ENCODE measurements around the gene DYNC1H1.

Gene DYNC1H1

DNA sequence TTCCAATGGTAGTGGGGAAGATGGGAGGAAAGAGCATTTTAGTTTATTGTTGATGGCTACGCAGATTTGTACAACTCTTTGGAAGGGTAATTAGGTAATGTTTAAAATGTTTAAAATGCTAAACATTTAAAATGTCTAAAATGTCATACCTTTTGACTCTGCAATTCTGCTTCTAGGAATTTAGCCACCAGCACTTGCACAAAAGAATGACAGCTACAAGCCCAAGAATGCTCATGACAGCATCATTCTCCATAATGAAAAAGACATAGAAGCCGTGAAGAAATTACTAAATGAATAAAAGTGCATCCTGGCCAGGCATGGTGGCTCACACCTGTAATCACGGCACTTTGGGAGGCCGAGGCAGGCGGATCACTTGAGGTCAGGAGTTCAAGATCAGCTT is 19.9 kb upstream of the DYNC1H1 start:
- DNase-seq (ENCODE audit: low spot score), result no peak

DNA sequence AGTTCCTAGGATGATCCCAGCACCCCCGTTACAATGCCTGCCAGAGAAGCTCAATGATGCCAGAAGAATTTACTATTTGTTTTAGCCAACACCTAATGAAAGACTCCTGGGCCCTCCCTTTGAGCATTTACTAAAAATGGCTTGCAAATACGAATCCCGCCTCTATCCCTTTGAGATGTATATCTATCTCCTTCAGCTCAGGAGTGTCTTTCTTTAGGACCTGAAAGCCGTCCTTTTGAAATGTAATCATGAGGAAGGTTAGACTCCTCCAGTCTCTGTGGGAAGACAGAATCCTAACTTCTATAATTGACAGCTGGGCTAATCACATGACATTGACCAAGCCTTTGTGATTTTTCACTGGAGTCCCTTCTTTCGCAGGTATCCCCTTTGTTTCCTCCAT is 19.2 kb upstream of the DYNC1H1 start:
- DNase-seq (ENCODE audit: low spot score), result no peak

DNA sequence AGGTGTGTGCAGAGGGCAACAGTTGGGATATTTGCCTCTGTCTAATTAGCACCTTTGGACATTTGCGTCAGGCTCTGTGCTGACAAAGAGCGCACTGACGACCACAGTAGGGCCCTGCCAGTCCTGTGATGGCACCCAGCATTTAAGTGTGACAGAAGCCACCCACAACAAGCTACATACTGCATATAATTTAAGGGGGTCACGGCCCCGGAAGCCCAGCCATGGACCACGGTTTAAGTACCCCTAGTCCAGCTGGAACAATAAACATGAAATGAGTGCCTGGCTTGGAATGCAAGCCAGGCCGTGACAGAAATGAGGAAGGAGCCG is 16.8 kb upstream of the DYNC1H1 start:
- DNase-seq (ENCODE audit: low spot score), result no peak

DNA sequence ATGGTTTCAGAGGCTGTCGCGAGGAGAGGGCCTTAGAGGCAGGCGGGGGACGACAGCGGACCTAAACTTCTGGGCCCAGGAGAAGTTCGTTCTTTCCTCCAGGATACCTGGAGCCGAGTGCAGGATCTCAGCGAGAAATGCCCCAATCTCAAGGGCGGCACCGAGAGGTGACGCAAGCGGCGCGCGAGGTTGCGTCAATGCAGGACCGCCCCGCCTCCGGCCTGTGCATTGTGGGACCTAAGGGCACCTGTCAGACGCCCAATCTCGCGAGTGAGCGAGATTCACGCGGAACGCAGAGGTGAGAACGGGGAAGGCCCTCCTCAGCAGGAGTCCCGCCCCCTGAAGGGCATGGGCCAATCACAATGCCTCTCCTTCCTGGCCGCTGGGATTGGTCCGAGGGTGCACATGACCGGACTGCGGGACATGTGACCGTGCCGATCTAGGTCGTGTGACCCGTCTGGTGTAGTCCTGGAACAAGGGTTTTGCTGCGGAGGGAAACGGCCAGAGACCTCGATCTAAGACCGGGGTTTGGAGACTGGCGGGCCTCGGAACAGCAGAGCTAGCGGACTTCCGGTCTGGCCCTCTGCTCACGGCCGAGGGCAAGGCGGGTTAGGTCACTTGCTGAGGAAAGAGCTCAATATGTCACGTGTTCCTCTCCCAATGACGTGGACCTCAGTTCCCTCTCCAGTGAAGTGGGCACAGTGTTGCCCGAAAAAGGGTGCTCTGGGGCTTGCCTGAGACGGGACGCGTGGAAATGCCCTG is 16.3 kb upstream of the DYNC1H1 start:
- peak; percentile 98 for DNase-seq (ENCODE audit: low spot score)

DNA sequence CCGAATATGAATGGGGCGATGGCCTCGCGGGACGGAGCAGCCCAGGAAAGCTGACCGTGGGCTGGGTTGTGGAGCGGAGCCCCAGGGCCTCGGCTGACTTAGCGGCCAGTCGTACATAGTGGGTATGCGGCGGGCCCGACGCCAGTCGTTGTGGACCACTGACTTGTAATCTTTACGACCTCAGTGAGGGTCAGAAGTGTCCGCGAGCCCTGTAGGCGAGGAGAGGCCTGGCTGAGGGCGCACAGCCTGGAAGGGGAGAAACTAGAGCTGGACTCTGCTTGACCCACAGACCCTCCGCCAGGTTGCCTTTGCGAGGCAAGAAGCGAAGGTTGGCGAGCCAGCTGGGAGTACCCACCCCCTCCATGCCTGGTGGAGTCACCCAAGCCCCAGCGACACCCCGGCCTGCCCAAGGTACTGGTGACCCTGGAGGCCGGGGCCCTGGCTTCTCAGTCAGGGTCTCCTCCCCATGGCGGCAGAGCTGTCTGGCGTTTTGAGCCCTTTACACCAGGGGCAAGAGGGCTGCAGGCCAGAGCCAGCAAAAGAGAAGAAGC is 15.6 kb upstream of the DYNC1H1 start:
- DNase-seq (ENCODE audit: low spot score), result no peak

DNA sequence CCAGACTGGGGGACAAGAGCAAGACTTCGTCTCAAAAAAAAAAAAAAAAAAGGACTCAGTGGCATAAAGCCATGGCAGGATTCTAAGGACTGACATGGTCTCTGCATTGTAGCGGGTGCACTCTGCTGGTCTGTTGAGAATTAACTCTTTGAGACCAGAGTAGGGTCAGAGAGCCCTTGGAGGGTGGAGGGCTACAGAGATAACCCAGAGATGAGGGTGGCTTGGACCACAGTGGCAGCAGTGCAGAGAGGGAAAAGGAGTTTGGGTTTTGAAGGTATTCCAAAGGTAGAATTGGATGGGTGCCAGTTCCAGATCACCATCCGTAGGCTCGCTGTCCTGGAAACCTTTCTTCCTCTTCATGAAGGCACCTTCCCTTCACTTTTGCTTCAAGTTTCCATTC is 14.3 kb upstream of the DYNC1H1 start:
- no peak for DNase-seq (ENCODE audit: low spot score)

DNA sequence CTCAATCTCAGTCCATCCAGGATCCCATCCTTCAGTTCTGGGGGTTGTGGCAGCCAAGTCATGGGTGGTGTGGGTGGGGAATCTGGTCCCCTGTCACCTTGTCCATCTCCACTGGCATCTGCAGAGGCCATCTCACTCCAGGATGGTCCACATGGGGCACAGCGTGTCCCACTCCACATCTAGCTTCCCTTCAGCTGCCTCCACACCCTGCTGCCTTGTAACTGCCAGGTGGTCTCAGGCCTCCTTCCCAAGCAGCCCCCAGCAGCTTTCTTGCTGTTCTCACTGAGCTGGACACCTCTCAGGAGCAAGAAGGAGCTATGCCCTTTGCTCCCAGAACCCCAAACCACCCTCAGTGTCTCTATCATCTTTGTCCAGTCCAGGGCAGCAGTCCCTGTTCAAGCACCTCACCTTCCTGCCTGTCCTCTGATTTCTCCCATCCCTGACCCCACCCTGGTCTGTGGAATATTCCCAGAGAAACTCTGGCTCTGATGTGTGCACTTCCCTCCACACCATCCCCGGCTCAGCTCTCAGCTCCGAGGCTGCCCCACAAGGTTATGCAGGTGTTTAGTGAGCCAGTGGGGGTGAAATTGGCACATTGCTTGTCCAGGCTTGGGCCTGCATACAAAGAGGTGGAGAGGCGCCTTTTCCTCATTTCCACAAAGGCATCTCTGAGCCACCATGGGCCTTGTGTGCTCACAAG is 13.7 kb upstream of the DYNC1H1 start:
- no peak for DNase-seq (ENCODE audit: low spot score)

DNA sequence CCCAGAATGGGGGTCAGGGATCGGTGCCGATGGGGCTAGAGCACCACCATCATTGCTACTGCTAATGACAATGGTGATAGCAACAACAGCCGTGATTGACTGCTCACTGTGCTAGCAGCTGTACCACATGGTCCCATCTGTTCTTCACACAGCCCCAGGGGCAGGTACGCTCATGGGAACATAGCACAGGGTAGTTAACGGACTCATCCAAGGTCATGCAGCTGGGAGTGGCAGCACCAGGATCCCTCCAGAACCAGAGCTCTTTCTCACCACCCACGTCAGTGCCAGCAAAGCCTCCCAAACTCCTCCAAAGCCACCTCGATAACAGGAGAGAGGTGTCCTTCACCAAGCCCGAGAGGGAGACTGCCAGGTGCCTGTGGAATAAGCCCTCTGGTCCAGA is 11.2 kb upstream of the DYNC1H1 start:
- DNase-seq (ENCODE audit: low spot score), result no peak

DNA sequence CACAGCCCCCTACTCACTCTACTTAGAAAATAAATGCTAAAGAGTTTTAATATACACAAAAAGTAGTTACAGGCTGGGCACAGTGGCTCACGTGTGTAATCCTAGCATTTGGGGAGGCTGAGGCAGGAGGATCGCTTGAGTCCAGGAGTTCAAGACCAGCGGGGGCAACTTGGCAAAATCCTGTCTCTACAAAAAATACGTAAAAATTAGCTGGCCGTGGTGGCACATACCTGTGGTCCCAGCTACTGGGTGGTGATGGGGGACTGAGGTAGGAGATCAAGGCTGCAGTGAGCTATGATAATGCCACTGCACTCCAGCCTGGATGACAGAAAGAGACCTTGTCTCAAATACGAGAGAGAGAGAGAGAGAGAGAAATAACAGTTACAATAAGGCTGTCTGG is 9.9 kb upstream of the DYNC1H1 start:
- no peak for DNase-seq (ENCODE audit: low spot score)

DNA sequence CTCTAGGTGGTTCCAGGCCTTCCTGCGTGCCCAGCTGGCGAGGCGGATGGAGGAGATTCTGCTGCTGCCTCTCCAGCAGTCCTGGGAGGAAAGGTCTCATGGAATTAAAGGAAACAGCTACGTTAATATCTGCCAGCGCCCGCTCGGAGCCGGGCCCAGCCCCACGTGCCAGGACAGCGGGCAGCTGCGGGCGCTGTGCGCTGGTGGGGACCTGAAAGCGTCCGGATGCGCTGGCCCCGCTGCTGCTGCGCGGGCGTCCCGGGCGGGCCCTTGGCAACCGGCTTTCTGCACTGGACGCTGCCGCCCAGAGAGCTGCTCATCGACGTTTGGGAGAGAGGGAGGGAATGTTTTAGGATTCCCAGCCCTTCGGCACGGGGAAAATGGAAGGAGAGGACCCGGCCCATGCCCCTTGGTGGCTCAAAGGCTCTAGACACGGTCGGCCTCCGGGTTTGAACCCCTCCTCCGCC is 8.6 kb upstream of the DYNC1H1 start:
- no peak for DNase-seq (ENCODE audit: low spot score)

DNA sequence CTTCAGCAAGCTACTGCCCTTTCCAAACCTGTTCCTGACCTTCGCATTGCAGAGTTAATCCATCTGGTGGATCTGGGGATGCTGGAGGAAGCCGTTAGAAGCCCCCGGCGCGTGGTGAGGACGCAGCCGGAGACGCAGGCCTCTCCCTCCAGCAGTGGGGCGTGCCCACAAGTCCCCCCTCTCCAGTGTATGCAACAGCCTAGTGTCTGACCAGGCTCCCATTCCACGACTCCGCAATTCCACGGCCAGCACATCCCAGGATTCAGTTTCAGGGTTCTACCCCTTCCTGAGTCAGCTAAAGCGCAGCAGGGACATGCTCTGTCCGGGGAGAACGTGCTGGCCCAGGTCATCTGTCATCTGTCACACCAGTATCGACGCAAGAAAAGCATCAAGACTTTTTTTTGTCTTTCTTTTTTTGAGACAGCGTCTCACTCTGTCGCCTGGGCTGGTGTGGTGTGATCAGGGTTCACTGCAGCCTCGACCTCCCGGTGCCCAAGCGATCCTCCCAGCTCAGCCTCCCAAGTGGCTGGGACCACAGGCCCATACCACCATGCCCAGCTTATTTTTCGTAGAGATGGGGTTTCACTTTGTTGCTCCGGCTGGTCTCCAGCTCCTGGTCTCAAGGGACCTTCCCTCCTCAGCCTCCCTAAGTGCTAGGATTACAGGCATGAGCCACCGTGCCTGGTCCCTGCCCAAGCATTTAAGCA is 8.0 kb upstream of the DYNC1H1 start:
- DNase-seq (ENCODE audit: low spot score), result no peak

DNA sequence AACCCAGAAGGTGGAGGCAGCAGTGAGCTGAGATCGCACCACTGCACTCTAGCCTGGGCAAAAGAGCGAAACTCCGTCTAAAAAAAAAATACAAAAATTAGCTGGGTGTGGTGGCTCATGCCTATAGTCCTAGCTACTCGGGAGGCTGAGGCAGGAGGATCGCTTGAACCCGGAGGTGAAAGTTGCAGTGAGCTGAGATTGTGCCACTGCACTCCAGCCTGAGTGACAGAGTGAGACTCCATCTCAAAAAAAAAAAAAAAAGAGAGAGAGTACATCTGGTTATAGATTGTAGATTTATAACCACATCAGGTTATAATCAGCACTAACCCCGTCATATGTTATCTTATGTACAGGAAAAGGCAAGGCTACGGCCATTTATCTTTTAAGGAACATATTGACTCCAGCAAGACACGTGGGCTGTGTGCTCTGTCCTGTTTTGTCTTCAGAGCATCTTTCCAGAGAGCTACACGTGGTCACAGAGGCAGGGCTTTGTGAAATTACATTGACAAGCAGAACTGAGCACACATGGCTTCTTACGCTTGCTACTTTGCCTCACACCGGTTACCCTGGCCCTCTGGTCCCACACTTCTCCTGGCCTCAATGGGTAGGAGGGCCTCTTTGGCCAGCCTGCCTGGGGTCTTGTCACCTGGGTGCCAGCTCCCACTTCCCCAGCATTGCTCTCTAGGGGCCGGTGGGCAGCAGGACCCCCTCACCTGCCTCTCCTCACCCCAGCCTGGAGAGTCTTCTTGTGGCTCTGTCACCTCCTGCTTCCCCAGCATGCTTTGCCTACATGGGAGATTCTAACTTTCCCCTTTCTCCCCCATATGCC is 6.8 kb upstream of the DYNC1H1 start:
- no peak for DNase-seq (ENCODE audit: low spot score)

DNA sequence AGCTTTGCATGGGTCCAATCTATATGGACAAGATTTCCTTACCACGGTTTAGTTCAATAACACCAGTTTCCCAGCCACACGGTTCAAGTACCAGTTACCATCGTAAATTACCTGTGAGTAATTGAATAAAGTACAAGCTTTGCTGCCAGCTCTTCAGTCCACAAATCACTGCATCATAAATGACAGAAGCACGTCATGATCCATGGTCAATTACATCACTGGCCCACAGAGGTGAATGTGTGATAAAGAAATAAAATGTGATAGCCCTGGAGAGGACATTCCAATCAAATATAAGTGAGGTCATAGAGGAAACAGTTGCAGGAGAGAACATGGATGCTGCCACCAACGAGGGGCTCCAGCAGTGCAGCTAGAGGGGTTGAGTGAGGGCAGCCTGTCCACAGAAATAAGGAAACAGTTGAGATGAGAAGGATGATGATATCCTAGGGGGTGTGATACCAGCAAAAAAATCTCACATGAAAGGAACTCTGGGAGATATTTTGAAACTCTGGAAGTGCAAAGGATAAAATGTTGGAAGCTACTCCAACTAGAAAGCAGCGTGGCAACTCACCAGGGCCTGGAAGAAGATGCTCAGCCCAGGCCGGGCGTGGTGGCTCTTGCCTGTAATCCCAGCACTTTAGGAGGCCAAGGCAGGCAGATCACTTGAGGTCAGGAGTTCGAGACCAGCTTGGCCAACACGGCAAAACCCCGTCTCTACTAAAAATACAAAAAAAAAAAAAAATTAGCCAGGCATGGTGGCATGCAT is 5.8 kb upstream of the DYNC1H1 start:
- DNase-seq (ENCODE audit: low spot score), result no peak

DNA sequence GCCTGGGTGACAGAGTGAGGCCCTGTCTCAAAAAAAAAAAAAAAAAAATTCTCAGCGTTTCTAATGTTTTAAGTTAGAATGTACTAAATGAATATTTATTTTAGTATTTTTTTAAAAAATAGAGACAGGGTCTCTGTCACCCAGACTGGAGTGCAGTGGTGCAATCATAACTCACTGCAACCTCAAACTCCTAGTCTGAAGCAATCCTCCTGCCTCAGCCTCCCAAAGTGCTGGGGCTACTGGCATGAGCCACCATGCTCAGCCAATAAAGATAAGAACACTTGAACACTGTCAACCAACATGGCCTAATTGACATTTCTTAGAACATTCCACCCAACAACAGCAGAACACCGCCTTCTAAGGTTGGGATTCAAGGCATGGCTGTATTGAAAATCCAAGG is 5.1 kb upstream of the DYNC1H1 start:
- DNase-seq (ENCODE audit: low spot score), result no peak

DNA sequence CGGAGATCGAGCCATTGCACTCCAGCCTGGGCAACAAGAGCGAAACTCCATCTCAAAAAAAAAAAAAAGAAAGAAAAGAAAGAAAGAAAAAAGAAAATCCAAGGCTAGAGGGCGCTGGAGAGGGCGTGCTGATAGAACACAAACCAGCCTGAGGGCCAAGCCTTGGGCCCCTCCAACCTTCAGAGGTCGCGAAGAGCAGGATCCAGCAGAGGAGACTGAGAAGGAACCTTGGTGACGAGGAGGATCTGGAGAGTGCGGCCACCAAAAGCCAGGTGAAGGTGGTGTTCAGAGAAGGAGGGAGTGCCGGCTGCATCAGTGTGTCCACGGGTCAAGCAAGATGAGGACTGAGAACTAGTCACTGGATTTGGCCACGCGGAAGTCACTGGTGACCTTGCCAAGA is 4.1 kb upstream of the DYNC1H1 start:
- DNase-seq (ENCODE audit: low spot score), result no peak

DNA sequence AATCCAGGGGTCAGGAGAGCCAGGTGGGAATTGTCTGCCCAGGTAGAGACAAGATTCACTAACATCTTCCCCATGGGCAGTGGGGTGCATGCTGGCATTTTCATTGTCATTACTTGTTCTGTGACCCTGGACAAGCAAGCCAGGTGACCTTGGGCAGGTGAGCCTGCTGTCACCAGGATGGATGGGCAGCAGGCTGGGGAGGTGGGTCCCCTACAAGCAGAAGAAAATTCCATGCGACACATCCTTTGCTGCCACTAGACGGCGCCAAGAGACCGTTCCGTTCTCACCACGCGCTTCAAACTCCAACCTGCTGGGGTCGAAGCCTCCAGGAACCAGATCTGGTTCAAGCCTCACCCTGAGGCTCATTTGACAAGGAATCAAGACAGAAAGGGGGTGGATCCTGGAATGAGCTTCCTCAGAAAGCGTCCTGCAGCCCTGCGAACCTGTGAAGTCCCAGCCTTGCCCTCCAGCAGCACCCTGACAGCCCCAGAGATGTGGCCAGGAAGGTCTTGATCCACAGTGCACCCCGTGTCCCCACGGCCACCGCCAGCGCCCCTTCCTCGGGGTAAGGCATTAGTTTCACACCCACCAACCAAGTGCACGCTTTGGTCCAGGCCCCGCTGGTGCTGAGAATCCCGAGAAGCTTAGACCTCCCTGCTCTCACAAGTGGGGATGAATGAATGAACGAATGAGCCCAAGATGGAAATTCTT is 3.2 kb upstream of the DYNC1H1 start:
- DNase-seq (ENCODE audit: low spot score), result peak; percentile 80

DNA sequence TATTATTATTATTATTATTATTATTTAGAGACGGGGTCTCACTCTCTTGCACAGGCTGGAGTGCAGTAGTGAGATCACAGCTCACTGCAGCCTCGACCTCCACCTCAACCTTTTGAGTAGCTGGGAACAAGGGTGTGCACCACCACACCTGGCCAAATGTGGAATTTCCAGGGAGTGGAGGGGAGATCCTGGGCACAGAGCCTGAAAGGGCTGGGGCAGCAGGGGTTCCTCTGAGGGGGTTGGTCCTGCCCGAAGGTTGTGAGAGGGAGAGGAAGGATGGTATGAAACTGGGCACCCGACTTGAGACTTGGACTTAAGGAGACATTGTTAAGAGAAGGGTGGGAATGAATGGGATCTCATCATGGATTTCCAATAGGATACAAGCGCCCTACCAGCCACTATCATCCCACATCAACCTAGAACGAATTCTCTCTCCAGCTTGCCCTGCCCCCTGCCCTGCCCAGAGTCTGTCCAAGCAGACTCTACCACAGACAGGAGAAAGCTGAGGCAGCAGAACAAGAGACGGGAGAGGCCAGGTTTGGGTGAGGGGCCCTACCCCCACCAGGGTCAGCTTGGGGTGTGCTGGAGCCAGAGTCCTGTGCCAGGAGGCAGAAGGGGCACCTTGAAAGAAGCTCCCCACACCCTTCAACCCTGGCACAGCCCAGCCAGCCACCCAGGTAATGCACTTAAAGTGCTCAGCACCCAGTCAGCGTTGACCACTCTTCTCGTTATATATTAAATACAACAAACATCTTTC is 2.4 kb upstream of the DYNC1H1 start:
- no peak for DNase-seq (ENCODE audit: low spot score)

DNA sequence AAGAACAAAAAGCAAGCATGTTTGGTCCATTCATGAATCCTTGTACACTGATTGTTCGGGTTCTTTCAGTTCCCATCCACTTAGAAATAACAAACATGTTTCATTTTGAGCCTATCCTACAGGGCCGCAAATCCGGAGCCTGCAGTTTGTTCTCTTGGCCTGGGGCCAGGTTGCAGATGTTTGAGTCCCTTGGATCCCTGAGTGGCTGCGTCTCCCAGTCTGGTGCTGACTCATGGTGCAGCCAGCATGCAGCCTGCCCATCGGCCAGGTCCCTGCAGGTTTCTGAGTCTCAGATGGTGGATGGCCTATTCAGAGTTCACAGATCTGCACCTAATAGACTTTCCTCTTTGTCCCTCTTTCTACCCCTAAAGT is 1.9 kb upstream of the DYNC1H1 start:
- no peak for DNase-seq (ENCODE audit: low spot score)

DNA sequence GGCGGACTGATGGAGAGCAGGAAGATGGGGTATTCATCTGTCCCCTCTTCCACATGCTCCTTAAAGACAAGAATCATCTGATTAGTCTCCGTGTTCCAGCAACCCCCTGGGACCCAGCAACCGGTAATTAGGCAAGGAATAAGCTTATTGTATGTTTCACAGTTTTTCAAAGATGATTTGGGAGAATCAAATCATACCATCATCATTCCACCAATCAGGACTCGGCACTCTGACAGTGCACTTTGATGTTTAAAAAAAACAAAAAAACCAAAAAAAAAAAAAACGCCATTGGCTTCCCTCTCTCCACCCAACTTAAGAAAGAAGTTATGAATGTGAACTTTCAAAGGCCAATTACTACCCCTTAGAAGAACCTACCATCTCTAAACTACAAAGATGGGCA is 1.3 kb upstream of the DYNC1H1 start:
- no peak for DNase-seq (ENCODE audit: low spot score)
